Upper lobe of right lung (tissue), 1 donor: ENCODE measurements around the gene PCYT1A. TPM values are rescaled to one million over a fixed set of nuclear protein-coding genes. Genes with fewer than 3 reads are reported as not detected.

ENCODE experiments used
- ATAC-seq: fragments of 200-7000 bp; cut with Tn5 transposase; one replicate; pipeline ENCODE4 v1.9.1; 2020; ENCODE audit warnings: mild to moderate bottlenecking, moderate library complexity
- DNase-seq: peaks from one replicate; pipeline ENCODE4 v3.0.0-alpha.2; 2020
- H3K27ac ChIP-seq: fragments of 200-600 bp; one replicate; pipeline ENCODE4 v1.8.0; 2022
- H3K27me3 ChIP-seq: fragments of 200-600 bp; one replicate; pipeline ENCODE4 v1.8.0; 2022; ENCODE audit warnings: mild to moderate bottlenecking
- H3K36me3 ChIP-seq: fragments of 200-600 bp; one replicate; pipeline ENCODE4 v1.8.0; 2022
- H3K4me1 ChIP-seq: fragments of 200-600 bp; one replicate; pipeline ENCODE4 v1.8.0; 2022
- H3K4me3 ChIP-seq: fragments of 200-600 bp; one replicate; pipeline ENCODE4 v1.8.0; 2022; ENCODE audit warnings: mild to moderate bottlenecking
- H3K9me3 ChIP-seq: fragments of 200-600 bp; one replicate; pipeline ENCODE4 v1.8.0; 2022
- intact Hi-C: fragments of 100-400 bp; cut with DNase I; formaldehyde crosslinking; loops from one replicate; pipeline ENCODE4 v1.11.0; 2022
- total RNA-seq: library from RNA; stranded (reverse); fragmentation: NEBNext Ultra II Directional; extraction: Animal tissue kit (Norgen Biotek cat#: 25700); gene quantifications from one replicate; pipeline ENCODE4 v1.2.1, GENCODE V29; 2021
- TF ChIP-seq, protein P1 (sequence below): fragments of 200-600 bp; IDR thresholded peaks from one replicate; pipeline ENCODE4 v1.8.0; 2022; ENCODE audit warnings: antibody characterized with exemption
- donor health status: DM: no; HTN: yes; CAD: no; lungs with severe emphysema.

PCYT1A gene
- total RNA-seq, 1 donor from 2014 or later, result 58.4 TPM

DNA sequence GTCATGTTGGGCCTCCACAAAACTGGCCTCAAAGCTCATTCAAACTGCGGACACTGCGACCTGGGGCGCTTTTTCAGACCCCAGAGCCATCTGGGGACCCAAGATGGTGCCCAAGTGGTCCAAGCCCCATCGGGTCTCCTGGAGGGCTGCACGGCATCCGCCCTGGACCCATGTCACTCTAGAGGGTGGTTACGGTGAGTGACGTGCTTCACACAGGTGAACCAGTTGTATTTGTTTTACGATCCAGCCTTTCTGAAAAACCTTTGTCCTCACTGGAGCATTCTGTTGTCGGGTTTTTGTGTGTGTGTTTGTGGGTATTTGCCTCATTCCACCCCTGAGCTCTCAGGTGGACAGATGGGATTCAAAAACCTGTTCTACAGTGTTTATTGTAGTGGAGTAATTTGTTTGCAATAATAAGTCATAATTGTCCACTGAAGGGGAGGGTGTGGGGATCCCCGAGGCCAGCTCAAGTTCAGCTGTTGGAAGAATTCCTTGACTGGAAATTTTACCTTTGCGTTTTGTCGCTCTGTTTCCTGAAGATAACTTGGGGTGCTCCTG lies 69.3 kb downstream of the PCYT1A start:
- TF ChIP-seq, protein P1, sequence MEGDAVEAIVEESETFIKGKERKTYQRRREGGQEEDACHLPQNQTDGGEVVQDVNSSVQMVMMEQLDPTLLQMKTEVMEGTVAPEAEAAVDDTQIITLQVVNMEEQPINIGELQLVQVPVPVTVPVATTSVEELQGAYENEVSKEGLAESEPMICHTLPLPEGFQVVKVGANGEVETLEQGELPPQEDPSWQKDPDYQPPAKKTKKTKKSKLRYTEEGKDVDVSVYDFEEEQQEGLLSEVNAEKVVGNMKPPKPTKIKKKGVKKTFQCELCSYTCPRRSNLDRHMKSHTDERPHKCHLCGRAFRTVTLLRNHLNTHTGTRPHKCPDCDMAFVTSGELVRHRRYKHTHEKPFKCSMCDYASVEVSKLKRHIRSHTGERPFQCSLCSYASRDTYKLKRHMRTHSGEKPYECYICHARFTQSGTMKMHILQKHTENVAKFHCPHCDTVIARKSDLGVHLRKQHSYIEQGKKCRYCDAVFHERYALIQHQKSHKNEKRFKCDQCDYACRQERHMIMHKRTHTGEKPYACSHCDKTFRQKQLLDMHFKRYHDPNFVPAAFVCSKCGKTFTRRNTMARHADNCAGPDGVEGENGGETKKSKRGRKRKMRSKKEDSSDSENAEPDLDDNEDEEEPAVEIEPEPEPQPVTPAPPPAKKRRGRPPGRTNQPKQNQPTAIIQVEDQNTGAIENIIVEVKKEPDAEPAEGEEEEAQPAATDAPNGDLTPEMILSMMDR, result no peak
- Histone ChIP-seq H3K36me3 (no peaks in the 10 kb centered on the region), H3K9me3 (no peaks in the 10 kb centered on the region), H3K27ac (no peak overlapping the region), H3K4me3 (no peak overlapping the region), H3K27me3 (peaks cover 6% of the 10 kb centered on the region), H3K4me1 (peaks cover 5% of the 10 kb centered on the region)
- ATAC-seq, result no peak
- no peak for DNase-seq
- intact Hi-C loops, result no loop called here

DNA sequence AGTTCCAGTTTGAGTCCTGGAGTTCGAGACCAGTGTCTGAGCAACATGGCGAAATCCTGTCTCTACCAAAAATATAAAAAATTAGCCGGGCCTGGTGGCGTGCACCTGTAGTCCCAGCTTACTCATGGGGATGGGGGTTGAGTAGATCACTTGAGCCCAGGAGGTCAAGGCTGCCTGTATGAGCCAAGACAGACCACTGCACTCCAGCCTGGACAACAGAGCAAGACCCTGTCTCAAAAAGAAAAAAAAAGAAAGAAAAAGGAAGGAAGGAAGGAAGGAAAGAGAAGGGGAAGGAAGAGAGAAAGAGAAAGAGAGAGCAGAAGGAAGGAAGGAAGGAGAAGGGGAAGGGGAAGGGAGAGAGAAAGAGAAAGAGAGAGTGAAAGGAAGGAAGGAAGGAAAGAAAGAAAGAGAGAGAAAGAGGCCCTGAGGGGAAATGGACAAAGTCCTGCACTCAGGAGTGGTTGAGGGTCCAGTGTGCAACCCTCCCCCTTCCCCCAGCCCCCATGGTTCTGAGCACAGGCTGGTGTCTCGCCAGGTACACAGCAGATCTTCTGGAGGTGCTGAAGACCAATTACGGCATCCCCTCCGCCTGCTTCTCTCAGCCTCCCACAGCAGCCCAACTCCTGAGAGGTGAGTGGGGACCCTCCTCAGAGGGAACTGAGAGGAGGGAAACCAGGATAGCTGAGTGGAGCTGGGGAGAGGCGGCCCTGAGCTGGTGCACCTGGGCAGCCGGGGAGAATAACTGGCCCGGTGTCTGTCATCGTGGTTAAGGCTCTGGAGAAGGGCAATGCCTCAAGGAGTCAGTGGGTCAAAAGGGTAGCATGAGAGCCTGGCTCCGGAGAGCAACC lies 70.0 kb downstream of the PCYT1A start:
- Histone ChIP-seq H3K4me1 (peaks cover 5% of the 10 kb centered on the region), H3K9me3 (no peaks in the 10 kb centered on the region), H3K27ac (no peak overlapping the region), H3K27me3 (peaks cover 6% of the 10 kb centered on the region), H3K36me3 (no peaks in the 10 kb centered on the region), H3K4me3 (no peak overlapping the region)
- intact Hi-C loops, result no loop called here
- ATAC-seq, result no peak
- TF ChIP-seq, protein P1, result no peak
- DNase-seq, result no peak

- intact Hi-C loops, result no loop called here
- no peak for ATAC-seq
- Histone ChIP-seq H3K9me3 (no peaks in the 10 kb centered on the region), H3K27ac (no peak overlapping the region), H3K4me3 (no peak overlapping the region), H3K27me3 (peaks cover 6% of the 10 kb centered on the region), H3K36me3 (no peaks in the 10 kb centered on the region), H3K4me1 (peaks cover 5% of the 10 kb centered on the region)
- DNase-seq, result peak; percentile 59
- TF ChIP-seq, protein P1, result no peak
Measured at GRCh38 chr3:196216681-196217211, 70.8 kb downstream of the PCYT1A start.

GRCh38 chr3:196216089-196216564 lies 71.4 kb downstream of the PCYT1A start, which contains the start of gene SLC51A:
TSS of gene SLC51A (plus strand) at chr3:196216534. CDS start at chr3:196216713, 179 bp downstream.
- peaks cover 5% of the 10 kb centered on the region for H3K4me1 ChIP-seq
- no peak for ATAC-seq
- H3K4me3 ChIP-seq, result no peak within 1 kb of the TSS
- no peak within 1 kb of the TSS for H3K27ac ChIP-seq
- TF ChIP-seq, protein P1, result no peak
- peak; percentile 61 for DNase-seq
- H3K9me3 ChIP-seq, result no peaks in the 10 kb centered on the region
- intact Hi-C loops, result no loop called here
- H3K27me3 ChIP-seq, result peaks cover 6% of the 10 kb centered on the region
- H3K36me3 ChIP-seq, result no peaks in the 10 kb centered on the region

DNA sequence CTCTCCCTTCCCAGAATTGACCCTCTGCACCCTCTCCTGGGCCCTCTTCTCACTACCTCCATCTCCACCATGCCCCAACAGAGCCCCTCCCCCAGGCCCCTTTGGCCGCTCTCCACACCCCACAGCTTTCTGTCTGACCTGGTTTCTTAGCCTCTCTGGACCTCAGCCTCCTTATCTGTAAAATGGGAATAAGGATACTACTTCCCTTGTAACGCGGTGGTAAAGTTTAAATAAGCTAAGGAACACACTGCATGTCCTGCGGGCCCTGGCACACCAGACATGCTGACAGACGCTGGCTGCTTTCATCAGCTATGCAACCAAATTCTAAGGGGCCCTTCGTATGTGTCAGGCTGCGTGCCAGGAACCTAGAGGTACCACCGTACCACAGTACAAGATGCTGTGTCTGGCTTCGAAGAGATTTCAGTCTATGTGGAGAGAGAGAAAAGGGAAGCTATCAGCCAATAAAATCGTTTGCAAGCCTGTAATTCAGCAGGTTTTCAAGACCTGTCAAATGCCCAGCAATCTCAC lies 72.0 kb downstream of the PCYT1A start:
- TF ChIP-seq, protein P1, result no peak
- no peak for ATAC-seq
- no peak overlapping the region for H3K27ac ChIP-seq

More for the DNA sequence above, 72.0 kb downstream of the PCYT1A start:
- Histone ChIP-seq H3K9me3 (no peaks in the 10 kb centered on the region), H3K4me1 (peaks cover 5% of the 10 kb centered on the region), H3K27me3 (peaks cover 6% of the 10 kb centered on the region), H3K36me3 (no peaks in the 10 kb centered on the region), H3K4me3 (no peak overlapping the region)
- DNase-seq, result peak; percentile 32
- intact Hi-C loops, result no loop called here
